ENCODE data around the gene DPYSL5. TPM values are rescaled to one million over a fixed set of nuclear protein-coding genes. Genes with fewer than 3 reads are reported as not detected.
"Not testable (repeated sequence)": the region's sequence is repeated elsewhere in the genome, so short reads cannot be mapped to it uniquely, and the experiment has no call there.

Gene DPYSL5
- total RNA-seq, 1 experiment from 2014 or later, result not detected

DNA sequence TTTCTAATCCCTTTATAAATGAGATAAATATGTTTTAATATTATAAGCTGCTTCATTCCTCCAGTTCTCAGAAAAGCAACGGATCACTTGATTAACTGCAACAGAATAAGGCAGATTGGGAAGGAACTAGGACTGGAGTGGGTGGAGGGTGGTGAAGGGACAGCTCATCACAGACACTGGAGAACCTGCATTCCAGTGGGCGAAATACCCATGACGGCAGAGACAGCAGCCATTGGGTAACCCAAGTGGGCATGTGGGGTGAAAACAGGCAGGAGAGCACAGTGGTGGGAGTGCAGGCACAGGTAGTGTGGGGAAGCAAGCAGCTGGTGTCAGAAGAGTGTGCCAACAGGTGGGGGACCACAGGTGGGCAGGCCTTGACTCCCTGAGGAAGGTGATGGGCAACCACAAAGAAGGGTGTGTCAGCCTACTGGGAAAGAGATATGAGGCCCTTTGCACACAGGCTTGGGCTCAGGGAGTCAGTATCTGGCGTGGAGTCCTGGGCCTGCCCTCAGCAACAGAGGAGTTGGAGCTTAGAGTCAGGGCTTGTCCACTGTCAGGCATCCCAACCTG lies 27.2 kb downstream of the DPYSL5 start:
- no peak for DNase-seq (ENCODE audit: low read depth)

DNA sequence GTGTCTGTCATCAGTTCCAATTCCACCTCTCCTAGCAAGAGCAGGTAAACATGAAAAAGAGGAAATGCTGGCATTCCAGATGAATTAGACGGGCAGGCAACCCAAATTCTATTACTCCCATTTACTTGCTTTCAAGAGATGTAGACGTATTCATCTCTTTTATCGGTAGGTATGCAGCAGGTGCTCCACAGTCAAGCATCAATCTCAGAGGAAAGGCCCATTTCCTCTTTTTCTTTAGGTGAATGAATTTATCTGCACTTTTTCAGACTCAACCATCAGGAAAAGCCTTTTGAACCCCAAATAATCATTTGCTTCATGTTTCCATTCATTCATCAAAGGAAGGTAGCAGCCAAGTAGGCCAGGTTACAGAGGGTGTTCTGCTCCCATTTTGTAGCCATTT lies 27.9 kb downstream of the DPYSL5 start:
- no peak for DNase-seq (ENCODE audit: low read depth)

DNA sequence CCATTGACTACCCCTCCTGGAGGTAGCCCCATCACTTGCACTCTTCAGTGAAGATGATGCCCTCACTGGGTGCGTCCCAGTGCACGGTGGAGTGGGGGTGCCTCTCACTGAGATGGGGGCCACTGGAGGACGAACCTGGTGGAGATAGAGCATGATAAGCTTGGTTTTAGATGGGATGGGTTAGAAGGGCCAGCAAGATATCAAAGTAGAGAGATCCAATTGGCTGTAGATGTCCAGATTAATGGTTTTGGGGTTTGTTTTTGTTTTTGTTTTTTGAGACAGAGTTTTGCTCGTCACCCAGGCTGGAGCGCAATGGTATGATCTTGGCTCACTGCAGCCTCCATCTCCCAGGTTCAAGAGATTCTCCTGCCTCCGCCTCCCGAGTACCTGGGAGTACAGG lies 28.3 kb downstream of the DPYSL5 start:
- DNase-seq (ENCODE audit: low read depth), result no peak

DNA sequence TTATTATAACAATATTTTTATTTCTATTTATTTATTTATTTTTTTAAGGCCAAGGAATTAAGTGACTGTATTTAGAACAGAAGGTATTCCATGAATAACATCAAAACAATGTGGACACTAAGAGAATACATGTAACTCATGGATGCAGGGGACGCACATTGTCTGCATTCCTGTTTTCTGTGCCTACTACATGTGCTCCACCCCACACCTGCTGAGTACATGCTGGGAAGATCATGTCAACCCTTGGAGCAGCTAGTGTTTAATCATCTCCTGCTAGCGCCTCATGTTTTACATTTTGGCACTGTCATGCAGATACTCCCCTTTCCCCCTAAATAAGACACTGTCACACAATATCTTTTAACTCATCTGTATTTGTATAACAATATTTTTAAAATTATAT lies 29.3 kb downstream of the DPYSL5 start:
- DNase-seq (ENCODE audit: low read depth), result no peak

DNA sequence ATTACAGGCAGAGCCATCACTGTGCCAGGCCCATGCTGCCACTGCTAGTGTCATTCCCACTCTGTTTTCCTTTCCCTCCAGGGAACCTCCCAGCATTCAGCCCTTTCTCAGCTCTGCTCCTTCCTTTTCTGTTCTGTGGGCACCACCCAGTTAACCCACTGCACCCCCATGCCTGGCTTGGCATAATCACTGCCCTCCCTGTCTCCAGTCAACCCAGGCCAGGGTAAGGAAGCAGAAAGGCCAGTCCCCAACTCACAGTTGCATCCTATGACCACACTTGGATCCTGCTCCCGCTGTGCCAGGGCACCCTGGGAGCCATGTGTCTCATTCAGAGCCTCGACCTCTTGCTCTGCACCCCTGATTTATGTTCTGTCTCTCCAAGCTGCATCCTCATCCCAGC lies 32.2 kb downstream of the DPYSL5 start:
- DNase-seq (ENCODE audit: low read depth), result no peak

DNA sequence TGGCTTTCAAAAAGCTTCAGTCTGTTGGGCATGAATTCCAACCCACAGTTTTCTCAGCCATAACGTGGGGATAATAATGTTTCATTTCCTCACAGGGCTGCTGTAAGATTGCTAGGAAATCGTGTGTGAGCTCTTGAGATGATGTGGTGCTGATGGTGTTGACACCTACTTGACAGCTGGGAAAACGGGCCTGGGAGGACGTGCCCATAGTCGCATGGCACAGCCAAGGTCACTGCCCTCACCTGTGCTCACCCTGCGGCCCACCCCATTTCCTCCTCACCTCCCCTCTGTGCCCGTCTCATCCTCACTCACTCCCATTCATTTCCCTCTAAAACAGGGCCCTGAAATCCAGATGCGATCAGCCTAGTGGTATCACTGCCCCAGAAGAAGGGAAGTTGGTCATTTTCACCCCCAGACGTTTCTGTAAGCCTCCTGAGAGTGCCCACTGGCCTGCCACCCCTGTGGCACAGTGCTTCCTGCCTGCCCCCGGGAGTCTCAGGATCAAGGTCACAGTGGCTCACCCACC lies 33.0 kb downstream of the DPYSL5 start:
- DNase-seq (ENCODE audit: low read depth), result no peak

DNA sequence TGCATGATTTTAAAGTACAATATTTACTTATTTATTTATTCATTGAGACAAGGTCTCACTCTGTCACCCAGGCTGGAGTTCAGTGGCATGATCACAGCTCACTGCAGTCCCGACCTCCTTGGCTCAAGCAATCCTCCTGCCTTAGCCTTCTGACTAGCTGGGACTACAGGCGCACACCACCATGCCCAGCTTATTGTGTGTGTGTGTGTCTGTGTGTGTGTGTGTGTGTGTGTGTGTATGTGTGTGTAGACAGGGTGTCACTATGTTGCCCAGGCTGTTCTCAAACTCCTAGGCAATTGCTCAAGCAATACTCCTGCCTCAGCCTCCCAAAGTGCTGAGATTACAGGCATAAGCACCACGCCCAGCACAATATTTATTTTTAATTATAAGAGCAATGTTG lies 34.3 kb downstream of the DPYSL5 start:
- DNase-seq (ENCODE audit: low read depth), result not testable (repeated sequence)

DNA sequence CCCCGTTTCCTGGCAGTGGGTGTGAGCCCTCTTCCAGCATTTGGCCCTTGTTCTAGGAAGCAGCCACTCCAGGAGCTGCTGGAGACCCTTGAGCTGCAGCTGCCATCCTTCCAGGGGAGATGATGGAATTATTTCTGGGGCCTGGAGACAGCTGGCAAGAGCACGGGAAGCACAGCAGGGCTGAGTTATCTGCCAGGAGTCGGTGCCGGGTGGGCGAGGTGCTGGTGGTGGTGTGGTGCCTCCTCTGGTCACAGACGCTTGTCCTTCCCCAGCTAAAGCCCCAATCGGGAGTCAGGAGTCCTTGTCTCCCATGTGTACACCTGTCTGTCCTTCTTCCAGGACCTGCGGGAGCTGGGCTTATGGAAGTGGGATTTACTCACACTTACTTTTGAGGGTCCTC lies 36.0 kb downstream of the DPYSL5 start:
- no peak for DNase-seq (ENCODE audit: low read depth)

DNA sequence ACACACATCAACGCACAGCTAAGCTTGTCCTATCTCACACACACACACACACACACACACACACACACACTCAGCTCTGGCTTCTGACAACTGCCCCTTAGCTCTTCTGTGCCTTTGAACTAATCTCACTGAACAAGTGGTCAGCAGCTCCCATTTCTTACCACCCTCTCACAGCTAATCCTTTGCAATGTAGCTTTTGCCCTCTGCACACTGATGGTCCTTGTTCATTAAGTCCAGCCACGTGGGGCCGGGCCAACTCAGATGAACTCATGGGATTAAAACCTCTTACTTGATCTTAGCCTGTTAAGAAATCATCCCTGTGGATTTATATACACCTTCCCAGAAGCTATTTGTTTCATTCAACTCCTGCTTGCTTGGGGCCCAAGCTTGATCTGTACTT lies 36.6 kb downstream of the DPYSL5 start:
- no peak for DNase-seq (ENCODE audit: low read depth)

DNA sequence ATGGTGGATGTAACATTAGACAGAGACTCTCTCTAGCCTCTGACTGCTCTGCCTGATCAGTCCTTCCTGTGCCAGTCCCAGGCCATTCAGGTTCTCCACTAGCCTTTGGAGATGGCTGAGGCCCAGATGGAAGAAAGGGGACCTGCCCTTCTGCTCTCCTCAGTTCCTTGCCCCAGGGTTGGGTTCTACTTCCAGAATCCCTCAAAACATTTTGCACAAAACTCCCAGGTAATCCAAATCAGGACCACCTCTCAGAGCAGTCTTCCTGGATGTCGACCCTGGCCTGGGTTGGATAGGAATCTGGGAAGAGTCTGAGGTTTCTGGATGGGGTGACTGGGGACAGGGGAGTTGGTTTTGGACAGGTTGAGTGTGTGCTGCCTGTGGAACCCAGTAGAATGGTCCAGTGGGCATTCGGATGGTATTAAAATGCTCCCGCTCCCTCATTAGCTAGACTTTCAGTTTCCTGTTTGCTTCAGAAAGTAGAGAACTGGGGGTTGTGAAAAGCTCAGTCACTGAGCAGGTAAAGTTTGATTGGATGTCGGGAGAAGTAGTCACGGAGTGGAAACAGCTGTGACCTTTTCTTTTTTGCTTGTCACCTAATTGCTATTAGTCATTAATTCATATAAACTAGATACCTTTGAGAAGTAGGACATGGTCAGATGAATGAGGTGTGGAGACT lies 37.9 kb downstream of the DPYSL5 start:
- DNase-seq (ENCODE audit: low read depth), result no peak

DNA sequence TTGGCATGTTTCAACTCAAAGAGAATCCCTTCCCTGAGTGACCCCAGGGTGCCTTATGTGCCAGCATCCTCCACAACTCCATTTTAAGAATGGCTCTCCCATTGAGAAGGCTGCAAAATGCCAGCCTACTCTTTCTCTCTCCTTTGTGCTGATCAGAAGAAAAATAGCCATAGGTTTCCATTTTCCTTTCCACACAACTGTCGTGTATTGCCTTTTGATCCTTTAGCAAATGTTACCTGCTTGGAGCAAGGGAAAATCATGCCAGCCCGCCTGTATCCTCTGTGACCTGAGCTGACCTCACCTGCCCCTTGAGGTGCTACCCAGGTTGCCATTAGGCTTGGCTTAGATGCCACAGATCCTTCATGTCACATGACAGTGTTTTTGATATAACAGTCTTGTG lies 38.8 kb downstream of the DPYSL5 start:
- DNase-seq (ENCODE audit: low read depth), result no peak

DNA sequence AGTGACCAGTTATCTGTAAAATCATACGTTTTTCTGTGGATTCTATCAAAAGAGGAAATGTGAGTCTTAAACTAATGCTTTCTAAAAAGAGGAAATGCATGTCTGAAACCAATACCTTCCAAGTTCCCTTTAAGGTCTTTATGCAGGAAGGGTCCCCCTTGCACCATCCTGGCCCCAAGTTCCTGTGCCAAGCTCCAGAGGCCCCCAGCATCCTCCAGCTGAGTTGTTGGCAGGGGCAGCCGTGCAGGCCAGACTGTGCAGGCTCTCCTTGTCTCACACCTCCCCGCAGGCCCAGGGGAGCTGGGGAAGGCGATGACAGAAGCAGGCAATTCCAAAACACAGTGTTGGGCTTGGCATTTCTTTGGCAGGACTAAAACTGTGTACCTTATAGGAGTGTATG lies 39.2 kb downstream of the DPYSL5 start:
- no peak for DNase-seq (ENCODE audit: low read depth)

DNA sequence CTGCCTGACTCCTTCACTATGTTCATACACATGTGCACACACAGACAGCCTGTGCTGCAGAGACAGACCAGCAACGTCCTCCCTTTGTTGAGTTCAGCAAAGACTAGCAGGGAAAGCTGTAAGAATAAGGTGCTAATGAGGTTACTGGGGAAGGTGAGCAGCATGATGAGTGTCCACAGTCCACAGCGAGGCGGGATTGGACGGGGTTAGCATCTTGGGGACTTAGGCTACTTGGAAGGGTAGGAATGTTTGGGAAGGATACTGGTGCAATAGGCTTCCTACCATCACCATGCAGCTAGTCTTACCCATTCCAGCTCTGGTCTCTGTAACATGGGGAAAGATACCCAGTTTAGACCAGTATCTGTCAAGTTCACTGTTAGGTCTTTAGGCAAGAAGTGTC lies 41.9 kb downstream of the DPYSL5 start:
- no peak for DNase-seq (ENCODE audit: low read depth)

DNA sequence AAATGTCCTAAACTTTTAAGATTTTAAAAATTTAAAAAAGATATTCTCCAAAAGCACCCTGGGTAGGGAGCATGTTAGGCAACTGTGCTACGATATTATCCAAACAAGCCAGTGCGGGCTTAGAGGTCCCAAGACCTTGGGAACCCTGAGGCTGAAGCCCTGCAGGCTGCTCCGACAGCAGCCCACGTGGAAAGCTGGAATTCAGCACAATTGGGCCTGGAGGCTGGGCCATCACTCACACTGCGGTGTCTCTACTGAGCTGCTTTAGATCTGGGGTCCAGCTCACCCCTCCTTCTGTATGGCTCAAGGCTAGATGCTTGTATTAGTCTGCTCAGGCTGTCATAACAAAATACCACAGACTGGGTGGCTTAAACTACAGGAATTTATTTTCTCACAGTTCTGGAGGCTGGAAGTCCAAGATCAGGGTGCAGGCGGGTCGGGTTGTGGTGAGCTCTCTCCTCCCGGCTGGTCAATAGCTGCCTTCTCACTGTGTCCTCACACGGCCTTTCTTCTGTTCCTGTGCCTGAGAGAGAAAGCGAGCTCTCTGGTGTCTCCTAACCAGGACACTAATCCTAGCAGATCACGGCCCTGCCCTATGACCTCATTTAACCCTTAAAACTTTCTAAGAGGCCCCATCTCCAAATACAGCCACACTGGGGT lies 42.5 kb downstream of the DPYSL5 start:
- DNase-seq (ENCODE audit: low read depth), result no peak

DNA sequence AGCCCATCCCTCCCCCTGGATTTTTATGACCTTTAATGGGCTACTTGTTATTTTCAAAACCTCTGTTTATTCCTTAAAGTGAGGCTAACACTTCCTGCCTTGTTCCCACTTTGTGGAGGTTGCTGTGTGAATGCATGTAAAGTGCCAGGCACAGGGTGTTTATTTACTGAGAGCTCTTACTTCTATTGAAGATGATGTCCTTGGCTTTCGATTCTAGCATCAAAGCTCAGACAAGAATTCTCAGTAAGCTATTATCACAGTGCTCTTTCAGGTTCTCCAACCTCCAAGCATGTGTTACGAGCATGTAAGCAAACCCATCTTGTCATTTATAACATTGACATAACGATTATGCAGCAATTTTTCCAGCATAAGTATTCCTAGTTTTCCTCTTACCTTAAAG lies 44.2 kb downstream of the DPYSL5 start:
- DNase-seq (ENCODE audit: low read depth), result no peak

DNA sequence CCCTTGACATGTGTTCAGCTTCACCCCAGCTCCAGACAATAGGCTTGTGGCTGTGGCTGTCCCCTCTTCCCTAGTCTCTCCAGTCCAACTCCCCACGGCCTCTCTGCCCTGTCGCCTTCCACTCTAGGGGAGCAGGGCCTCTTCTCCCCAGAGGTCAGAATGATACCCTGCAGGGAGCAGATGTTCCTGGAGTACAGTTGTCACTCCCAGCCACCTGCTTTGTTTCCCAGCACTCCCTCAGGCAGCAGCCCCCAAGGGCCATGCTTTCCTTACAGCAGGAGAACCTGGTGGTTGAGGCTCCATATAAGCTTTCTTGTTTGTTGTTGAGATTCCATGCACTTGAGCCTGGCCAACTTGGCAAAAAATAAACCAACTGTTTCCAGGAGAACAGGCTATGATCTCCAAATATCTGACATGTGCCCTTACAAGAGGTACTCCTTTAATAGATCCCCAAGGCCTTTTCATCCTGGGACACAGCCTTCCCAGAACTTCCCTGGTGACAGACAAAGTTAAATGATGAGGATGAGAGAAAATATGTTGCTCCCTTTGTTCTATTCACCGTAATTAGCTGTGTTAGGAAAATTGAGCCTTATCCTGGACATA lies 45.1 kb downstream of the DPYSL5 start:
- DNase-seq (ENCODE audit: low read depth), result no peak

DNA sequence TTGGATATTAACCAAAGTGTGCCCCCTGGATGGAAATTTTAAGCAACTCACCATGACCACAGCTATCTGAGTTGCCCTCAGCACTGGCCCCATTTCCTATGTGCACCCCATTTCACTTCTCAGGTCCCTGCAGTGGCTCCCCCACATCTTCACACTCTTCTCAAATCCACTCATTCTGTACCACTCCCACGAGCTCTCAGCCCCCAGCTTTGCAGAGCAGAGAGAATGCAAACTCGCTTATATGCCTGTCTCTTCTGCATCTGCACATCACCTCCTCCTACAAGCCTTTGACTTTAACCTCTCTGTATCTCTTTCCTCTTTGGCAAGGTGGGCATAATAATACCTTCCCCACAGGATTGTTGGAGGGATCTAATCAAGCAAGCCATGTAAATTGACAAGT lies 46.2 kb downstream of the DPYSL5 start:
- no peak for DNase-seq (ENCODE audit: low read depth)

DNA sequence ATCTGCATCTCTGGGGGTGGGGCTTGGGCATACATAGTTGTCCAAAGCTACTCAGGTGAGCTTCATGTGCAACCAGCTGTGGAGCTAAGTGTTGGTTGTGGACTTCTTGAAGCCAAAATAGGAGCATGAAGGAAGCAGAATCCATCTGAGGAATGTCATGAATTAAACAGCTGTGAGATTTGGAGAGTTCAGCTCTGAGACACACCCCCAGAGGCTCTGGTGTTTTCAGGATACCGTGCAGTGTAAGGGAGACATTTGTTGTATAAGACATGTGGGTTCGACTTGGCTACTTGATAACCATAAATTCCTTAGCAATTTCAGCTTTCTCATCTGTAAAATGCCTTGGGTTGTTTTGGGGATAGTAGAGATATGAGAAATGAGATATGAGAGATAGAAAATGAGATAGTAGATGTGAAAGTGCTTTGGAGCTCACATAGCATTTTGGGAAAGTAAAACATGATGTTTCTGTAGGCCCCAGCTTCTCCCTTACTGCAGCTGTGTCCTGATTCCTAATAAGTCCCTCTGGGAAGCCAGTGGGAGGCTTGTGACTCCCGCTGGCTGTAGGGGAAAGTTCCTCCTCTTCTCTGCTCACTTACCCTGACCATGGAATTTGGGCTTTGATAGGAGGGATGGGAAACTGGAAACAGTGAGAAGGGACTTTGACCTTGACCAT lies 50.0 kb downstream of the DPYSL5 start:
- DNase-seq (ENCODE audit: low read depth), result no peak

DNA sequence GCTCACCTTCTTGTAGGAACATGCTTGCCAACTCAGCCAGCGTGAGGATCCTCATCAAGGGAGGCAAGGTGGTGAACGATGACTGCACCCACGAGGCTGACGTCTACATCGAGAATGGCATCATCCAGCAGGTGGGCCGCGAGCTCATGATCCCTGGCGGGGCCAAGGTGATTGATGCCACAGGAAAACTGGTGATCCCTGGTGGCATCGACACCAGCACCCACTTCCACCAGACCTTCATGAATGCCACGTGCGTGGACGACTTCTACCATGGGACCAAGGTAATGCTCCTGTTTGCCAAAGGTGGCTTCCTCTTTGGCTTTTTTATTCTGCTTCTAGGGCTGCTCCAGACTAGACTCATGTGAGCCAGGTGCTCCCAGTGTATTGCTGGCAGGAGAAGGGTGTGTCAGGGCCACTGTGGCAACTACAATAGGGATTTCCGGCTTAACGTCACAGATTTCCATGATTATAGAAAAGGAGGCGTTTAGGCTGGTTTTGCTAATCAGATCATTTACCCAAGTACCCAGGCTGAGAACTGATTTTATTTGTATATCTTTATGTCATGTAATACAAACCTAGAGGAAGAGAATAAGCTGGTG lies 50.6 kb downstream of the DPYSL5 start:
- no peak for DNase-seq (ENCODE audit: low read depth)

DNA sequence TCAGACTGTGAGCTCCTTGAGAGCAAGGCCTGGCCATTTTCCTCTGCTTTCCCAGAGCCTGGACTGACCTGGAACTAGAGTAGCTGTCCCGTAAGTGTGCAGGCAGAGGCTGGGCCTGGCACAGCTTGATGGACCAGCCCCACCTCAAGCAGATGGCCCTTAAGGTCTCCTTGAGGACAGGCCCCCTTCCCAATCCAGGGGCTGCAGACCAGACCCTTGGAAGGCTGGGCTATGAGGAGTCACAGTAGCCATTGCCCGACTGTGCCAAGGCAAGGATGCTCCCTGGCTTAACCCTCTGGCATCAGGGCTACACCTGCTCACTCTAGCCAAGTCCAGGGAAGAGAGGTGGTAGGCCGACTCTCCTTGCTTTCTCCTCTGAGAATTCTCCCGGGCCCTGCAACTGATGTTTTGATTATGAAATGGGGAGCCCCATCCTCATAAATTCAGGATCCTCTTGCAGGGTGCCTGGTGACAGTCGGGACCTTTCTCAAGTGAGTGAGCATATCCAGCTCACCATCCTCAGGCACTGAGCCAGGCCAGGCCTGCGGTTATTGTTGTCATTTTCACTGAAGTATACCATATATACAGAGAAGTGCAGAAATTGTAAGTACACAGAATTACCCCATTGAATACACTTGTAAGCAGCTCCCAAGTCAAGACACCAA lies 51.7 kb downstream of the DPYSL5 start:
- no peak for DNase-seq (ENCODE audit: low read depth)

DNA sequence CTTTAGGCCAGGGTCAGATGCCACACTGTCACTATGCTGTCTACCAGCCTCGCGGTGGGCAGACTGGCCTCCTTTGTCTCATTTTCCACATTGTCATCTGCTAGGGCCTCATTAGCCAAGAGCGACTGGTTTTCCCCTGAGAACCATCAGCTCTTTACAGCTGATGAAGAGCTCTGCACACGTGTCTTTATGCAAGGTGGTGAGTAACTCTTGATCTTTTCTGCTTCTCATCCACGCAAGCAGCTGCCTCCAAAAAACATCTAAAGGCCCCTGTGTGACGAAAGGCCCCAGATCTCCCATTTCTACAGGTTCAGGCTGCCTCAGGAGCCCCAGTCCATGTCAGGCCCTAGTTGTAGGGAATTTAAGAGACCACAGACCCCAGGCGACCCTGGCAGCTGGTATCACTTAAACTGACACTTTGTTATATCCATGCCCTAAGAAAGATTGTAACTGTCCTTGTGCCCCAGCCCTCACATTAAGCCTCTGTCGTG lies 52.9 kb downstream of the DPYSL5 start:
- no peak for DNase-seq (ENCODE audit: low read depth)
